HEK293 (cell line): ENCODE measurements around the gene ATP1A3.

ENCODE experiments used
- CTCF ChIA-PET: fragments of 350-600 bp; formaldehyde crosslinking; extraction: SDS; loops from one replicate; lab custom pipeline; 2021; ENCODE audit warnings: antibody characterized with exemption; lab: Yijun Ruan, JAX
- POLR2A ChIA-PET: fragments of 300-600 bp; formaldehyde crosslinking; extraction: SDS; loops from one replicate; lab custom pipeline; 2020; ENCODE audit warnings: antibody characterized with exemption, inconsistent platforms; lab: Yijun Ruan, JAX
- H3K27ac ChIP-seq: fragments of 200-500 bp; sonication (Bioruptor generic); 2 replicates; pipeline ENCODE4 v1.5.1; 2014; ENCODE audit warnings: low read depth, low read length, control low read depth, inconsistent platforms; ENCODE audit errors: extremely low read depth
- H3K36me3 ChIP-seq, 2 experiments: fragments of 200-500 bp in 1 of 2; sonication (Bioruptor generic) in 1 of 2; 1 replicate in 1 of 2; 2 replicates in 1 of 2; pipeline ENCODE4 v1.5.1; 2014 to 2017; ENCODE audit warnings: inconsistent platforms in 2 of 2, low read length in 2 of 2; ENCODE audit not compliant: control insufficient read depth in 2 of 2, insufficient read depth in 1 of 2
- H3K4me1 ChIP-seq: fragments of 200-500 bp; sonication (Bioruptor generic); 2 replicates; pipeline ENCODE4 v1.5.1; 2014; ENCODE audit warnings: mild to moderate bottlenecking, low read length, inconsistent platforms; ENCODE audit not compliant: control insufficient read depth, insufficient read depth
- H3K4me3 ChIP-seq: 2 replicates; pipeline ENCODE4 v1.5.1; 2011; ENCODE audit warnings: low read depth, mild to moderate bottlenecking, control low read depth, low read length, moderate library complexity
- H3K9me3 ChIP-seq: fragments of 200-500 bp; sonication (Bioruptor generic); 2 replicates; pipeline ENCODE4 v1.5.1; 2014; ENCODE audit warnings: low read depth, low read length, inconsistent platforms; ENCODE audit not compliant: control insufficient read depth, insufficient read depth
- CTCF ChIP-seq: fragments of 450-650 bp; formaldehyde crosslinking; IDR thresholded peaks from 2 replicates; pipeline ENCODE4 v1.5.1; 2016; ENCODE audit warnings: missing biosample characterization, missing genetic modification characterization
- FEZF1 ChIP-seq: fragments of 450-650 bp; formaldehyde crosslinking; IDR thresholded peaks from 2 replicates; pipeline ENCODE4 v1.5.1; 2016; ENCODE audit warnings: missing biosample characterization, missing genetic modification characterization
- GLIS1 ChIP-seq: fragments of 450-650 bp; formaldehyde crosslinking; IDR thresholded peaks from 2 replicates; pipeline ENCODE4 v1.5.1; 2016; ENCODE audit warnings: missing biosample characterization, missing genetic modification characterization
- IKZF3 ChIP-seq: fragments of 450-650 bp; IDR thresholded peaks from 2 replicates; pipeline ENCODE4 v1.5.0; 2018; ENCODE audit warnings: missing biosample characterization, mild to moderate bottlenecking, missing genetic modification characterization, moderate library complexity
- KLF8 ChIP-seq: fragments of 450-650 bp; formaldehyde crosslinking; IDR thresholded peaks from 2 replicates; pipeline ENCODE4 v1.5.1; 2016; ENCODE audit warnings: missing biosample characterization, missing genetic modification characterization
- MZF1 ChIP-seq: fragments of 450-650 bp; formaldehyde crosslinking; IDR thresholded peaks from 2 replicates; pipeline ENCODE4 v1.5.1; 2017; ENCODE audit warnings: missing biosample characterization, missing genetic modification characterization, borderline replicate concordance
- PATZ1 ChIP-seq: fragments of 450-650 bp; formaldehyde crosslinking; IDR thresholded peaks from 2 replicates; pipeline ENCODE4 v1.5.1; 2016; ENCODE audit warnings: missing biosample characterization, missing genetic modification characterization
- REPIN1 ChIP-seq: fragments of 450-650 bp; formaldehyde crosslinking; IDR thresholded peaks from 2 replicates; pipeline ENCODE4 v1.5.1; 2017; ENCODE audit warnings: missing biosample characterization, missing genetic modification characterization, low read depth
- SALL2 ChIP-seq: fragments of 450-650 bp; formaldehyde crosslinking; IDR thresholded peaks from 2 replicates; pipeline ENCODE4 v1.5.0; 2017; ENCODE audit warnings: missing biosample characterization, mild to moderate bottlenecking, missing genetic modification characterization, borderline replicate concordance
- SP3 ChIP-seq: fragments of 450-650 bp; formaldehyde crosslinking; IDR thresholded peaks from 2 replicates; pipeline ENCODE4 v1.5.1; 2016; ENCODE audit warnings: missing biosample characterization, missing genetic modification characterization
- SP7 ChIP-seq: fragments of 450-650 bp; formaldehyde crosslinking; IDR thresholded peaks from 2 replicates; pipeline ENCODE4 v1.5.1; 2016; ENCODE audit warnings: missing biosample characterization, missing genetic modification characterization
- YY2 ChIP-seq: fragments of 450-650 bp; formaldehyde crosslinking; IDR thresholded peaks from 2 replicates; pipeline ENCODE4 v1.5.1; 2016; ENCODE audit warnings: missing biosample characterization, missing genetic modification characterization
- ZBTB17 ChIP-seq: fragments of 450-650 bp; formaldehyde crosslinking; IDR thresholded peaks from 2 replicates; pipeline ENCODE4 v1.5.1; 2016; ENCODE audit warnings: missing biosample characterization, missing genetic modification characterization
- ZNF121 ChIP-seq: fragments of 450-650 bp; formaldehyde crosslinking; IDR thresholded peaks from 2 replicates; pipeline ENCODE4 v1.5.1; 2016; ENCODE audit warnings: missing biosample characterization, missing genetic modification characterization
- ZNF140 ChIP-seq: fragments of 450-650 bp; formaldehyde crosslinking; IDR thresholded peaks from 2 replicates; pipeline ENCODE4 v1.5.1; 2016; ENCODE audit warnings: missing biosample characterization, missing genetic modification characterization
- ZNF16 ChIP-seq: fragments of 450-650 bp; formaldehyde crosslinking; IDR thresholded peaks from 2 replicates; pipeline ENCODE4 v1.5.1; 2016; ENCODE audit warnings: low read depth, missing biosample characterization, missing genetic modification characterization
- ZNF169 ChIP-seq: fragments of 450-650 bp; formaldehyde crosslinking; IDR thresholded peaks from 2 replicates; pipeline ENCODE4 v1.5.1; 2016; ENCODE audit warnings: missing biosample characterization, missing genetic modification characterization
- ZNF24 ChIP-seq: fragments of 450-650 bp; formaldehyde crosslinking; IDR thresholded peaks from 2 replicates; pipeline ENCODE4 v1.5.1; 2016; ENCODE audit warnings: missing biosample characterization, missing genetic modification characterization
- ZNF366 ChIP-seq: fragments of 450-650 bp; formaldehyde crosslinking; conservative IDR thresholded peaks from 2 replicates; pipeline ENCODE4 v1.5.1; 2016; ENCODE audit warnings: missing biosample characterization, missing genetic modification characterization
- ZNF518A ChIP-seq: fragments of 450-650 bp; formaldehyde crosslinking; conservative IDR thresholded peaks from 2 replicates; pipeline ENCODE4 v1.5.1; 2016; ENCODE audit warnings: low read depth, missing biosample characterization, missing genetic modification characterization
- ZNF623 ChIP-seq: fragments of 450-650 bp; formaldehyde crosslinking; IDR thresholded peaks from 2 replicates; pipeline ENCODE4 v1.5.1; 2016; ENCODE audit warnings: missing biosample characterization, missing genetic modification characterization
- ZNF654 ChIP-seq: fragments of 450-650 bp; formaldehyde crosslinking; IDR thresholded peaks from 2 replicates; pipeline ENCODE4 v1.5.1; 2016; ENCODE audit warnings: low read depth, missing biosample characterization, missing genetic modification characterization
- ZNF660 ChIP-seq: fragments of 450-650 bp; IDR thresholded peaks from 2 replicates; pipeline ENCODE4 v1.5.1; 2018; ENCODE audit warnings: missing biosample characterization, mild to moderate bottlenecking, missing genetic modification characterization
- ZNF707 ChIP-seq: fragments of 450-650 bp; formaldehyde crosslinking; IDR thresholded peaks from 2 replicates; pipeline ENCODE4 v1.5.1; 2016; ENCODE audit warnings: missing biosample characterization, missing genetic modification characterization
- ZNF843 ChIP-seq: fragments of 450-650 bp; formaldehyde crosslinking; IDR thresholded peaks from 2 replicates; pipeline ENCODE4 v1.5.1; 2016; ENCODE audit warnings: missing biosample characterization, missing genetic modification characterization
- TF ChIP-seq, protein P1 (sequence below): fragments of 450-650 bp; formaldehyde crosslinking; IDR thresholded peaks from 2 replicates; pipeline ENCODE4 v1.5.1; 2016; ENCODE audit warnings: missing biosample characterization, missing genetic modification characterization

Gene ATP1A3

GRCh38 chr19:42028304-42029216 is 34.5 kb upstream of the ATP1A3 start:
- Histone ChIP-seq H3K27ac (no peak overlapping the region), H3K4me3 (no peak overlapping the region), H3K9me3 (no peaks in the 10 kb centered on the region), H3K4me1 (peaks cover 18% of the 10 kb centered on the region), H3K36me3 (no peaks in the 10 kb centered on the region)
- ChIA-PET CTCF (interaction anchor here (0.6 to 5.5 kb wide), 39 partner anchors 9 to 197 kb away, joined by 3 to 78 read pairs (median 5); partner anchors contain the start of genes ERFL and RPS19), POLR2A (interaction anchor here (0.5 to 1.4 kb wide), 4 partner anchors 9 to 154 kb away, joined by 3 to 5 read pairs (median 3); partner anchors contain the start of genes RABAC1 and ZNF574)
- TF ChIP-seq ZNF140 (tag by site-specific recombination) (no peak), ZNF16 (tag by site-specific recombination) (no peak), GLIS1 (no peak), ZNF24 (tag by site-specific recombination) (peak; percentile 90), ZNF843 (tag by site-specific recombination) (no peak), SALL2 (no peak), ZNF654 (tag by site-specific recombination) (0 out of 2 replicates have a peak, but pooled peaks have one; percentile 28), CTCF (tag by site-specific recombination) (peak; percentile 94), ZNF660 (0 out of 2 replicates have a peak, but pooled peaks have one; percentile 22), SP3 (tag by site-specific recombination) (peak; percentile 45), ZNF366 (tag by site-specific recombination) (peak; percentile 88), ZNF623 (tag by site-specific recombination) (no peak), YY2 (tag by site-specific recombination) (peak; percentile 33; the same call in 1 of the 2 replicates), ZBTB17 (tag by site-specific recombination) (peak; percentile 82), FEZF1 (0 out of 2 replicates have a peak, but pooled peaks have one; percentile 45), IKZF3 (tag by site-specific recombination) (peak; percentile 77), ZNF707 (tag by site-specific recombination) (no peak), KLF8 (tag by site-specific recombination) (peak; percentile 65), SP7 (tag by site-specific recombination) (0 out of 2 replicates have a peak, but pooled peaks have one; percentile 26), ZNF169 (no peak), MZF1 (peak; percentile 55; the same call in 1 of the 2 replicates), PATZ1 (peak; percentile 33; the same call in 1 of the 2 replicates), ZNF518A (tag by site-specific recombination) (0 out of 2 replicates have a peak, but pooled peaks have one; percentile 24), REPIN1 (tag by site-specific recombination) (peak; percentile 60; the same call in 1 of the 2 replicates), ZNF121 (peak; percentile 96)
- TF ChIP-seq, protein P1, sequence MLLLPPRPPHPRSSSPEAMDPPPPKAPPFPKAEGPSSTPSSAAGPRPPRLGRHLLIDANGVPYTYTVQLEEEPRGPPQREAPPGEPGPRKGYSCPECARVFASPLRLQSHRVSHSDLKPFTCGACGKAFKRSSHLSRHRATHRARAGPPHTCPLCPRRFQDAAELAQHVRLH: peak; percentile 89
